Stimulated activated CD8-positive, alpha-beta memory T cell treated with anti-CD3 and anti-CD28 coated beads, Interleukin-12 subunit alpha, Interleukin-12 subunit beta, amount 100 ng/mL, for 24 hours (primary cell): ENCODE measurements around the gene CUEDC2.

Source experiments
- DNase-seq: peaks from one replicate; pipeline ENCODE4 v3.0.0-alpha.2; 2020; ENCODE audit errors: extremely low read depth

CUEDC2 gene

DNA sequence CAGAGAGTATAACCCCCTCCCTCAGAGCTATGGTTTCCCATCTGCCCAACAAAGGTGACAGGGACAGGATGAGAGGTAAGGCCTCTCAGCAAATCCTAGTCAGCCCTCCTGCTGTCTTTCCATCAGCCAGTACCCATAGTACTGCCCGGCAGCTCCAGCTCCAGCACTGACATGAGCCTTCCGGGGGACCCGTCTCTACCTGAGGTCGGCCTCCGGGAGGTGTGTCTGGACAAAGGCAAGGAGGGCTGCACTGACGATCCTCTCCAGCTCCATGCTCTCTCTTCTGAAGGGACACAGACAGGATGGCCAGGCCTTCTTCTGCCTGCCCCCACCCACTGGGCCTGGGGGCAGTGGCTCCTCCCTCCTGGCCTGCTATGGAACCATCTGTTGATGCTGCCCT lies 7.5 kb downstream of the CUEDC2 start:
- no peak for DNase-seq

DNA sequence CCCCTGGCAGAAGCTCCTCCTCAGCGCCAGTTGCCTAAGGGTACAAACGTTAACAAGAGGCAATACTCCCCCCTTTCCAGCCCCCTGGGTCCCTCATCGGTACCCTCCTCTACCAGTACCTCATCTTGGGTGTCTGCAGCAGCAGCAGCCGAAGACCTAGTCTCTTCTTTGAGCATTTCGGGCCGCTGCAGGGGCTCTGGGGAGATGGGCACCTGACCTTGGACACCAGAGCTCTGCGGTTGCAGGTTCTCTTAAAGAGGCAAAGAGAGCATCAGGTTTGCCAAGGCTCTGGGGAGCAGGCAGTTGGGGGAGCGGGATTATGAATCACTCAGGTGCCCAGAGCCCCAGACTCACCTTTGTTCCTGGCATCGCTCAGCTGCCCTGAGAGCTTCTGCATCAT lies 8.2 kb downstream of the CUEDC2 start:
- no peak for DNase-seq

DNA sequence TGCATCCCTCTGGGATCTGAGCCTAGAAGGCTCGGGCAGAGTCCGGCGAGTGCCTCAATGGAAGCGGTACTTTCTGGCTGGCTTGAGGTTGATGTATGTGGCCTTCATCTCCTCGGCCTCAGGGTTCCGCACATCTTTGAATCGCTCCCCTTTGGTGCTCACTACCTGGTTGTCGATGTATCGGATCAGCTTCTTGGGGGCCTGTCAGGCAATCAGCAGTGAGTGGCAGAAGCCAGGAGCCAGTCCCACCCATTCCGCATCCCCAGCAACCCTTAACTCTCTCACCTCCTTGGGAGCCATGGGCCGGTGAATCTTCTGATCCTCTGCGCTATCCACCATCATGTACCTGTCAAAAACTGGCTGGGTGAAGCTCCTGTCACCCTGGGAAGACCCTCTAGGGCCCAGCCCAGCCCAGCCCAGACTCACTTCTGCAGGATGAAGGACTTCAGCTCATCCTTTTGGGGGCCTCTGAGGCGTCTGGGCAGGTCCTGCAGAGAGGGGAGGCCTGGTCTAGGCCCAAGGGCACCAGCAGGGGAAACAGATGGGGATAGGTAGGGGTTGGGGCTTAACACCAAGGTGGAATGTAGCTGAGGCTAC lies 8.9 kb downstream of the CUEDC2 start:
- no peak for DNase-seq

- no peak for DNase-seq
These were observed 9.7 kb downstream of the CUEDC2 start for GRCh38 chr10:102422545-102423129.

- no peak for DNase-seq
These were observed 10.4 kb downstream of the CUEDC2 start for GRCh38 chr10:102421757-102422512.

DNA sequence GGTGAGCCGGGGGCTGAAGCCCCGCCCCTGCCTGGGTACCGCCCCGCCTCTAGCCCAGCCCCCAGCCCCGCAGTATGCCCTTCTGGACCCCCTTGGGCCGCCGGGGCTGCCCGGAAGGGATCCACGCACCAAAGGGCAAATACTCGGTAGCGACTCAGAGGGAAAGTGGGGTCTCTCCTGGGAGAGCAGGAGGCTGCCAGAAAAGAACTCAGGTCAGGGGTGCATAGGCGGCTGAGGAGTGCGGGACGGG lies 10.9 kb downstream of the CUEDC2 start:
- no peak for DNase-seq

- DNase-seq: peak; percentile 95
These were observed 11.5 kb downstream of the CUEDC2 start, which contains the start of gene FBXL15 for GRCh38 chr10:102420714-102421506. TSS of gene FBXL15 (plus strand) at chr10:102420836. CDS start at chr10:102421130, 294 bp downstream.

DNA sequence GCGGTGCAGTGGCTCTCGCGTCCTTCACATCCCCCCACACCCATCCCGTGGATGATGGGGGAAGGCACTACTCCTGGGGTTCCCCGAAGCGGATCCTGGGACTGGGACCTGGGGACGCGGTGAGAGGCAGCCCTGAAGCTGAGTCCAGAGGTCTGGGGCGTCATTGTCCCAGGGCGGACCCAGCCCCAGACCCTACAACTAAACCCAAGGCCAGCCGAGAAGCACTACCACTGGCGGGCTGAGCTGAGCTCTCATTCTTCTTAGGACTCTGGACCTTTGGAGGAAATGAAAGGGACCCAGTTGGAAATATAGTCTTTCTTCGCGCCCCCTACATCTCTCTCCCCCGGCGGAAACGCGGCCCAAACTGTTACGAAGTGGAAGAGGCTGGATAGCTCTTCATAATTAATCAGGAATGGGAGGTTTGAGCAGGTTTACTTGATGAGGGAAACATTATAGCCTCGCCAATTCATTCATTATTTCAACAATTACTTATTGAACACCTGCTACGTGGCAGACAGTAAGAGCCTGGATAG lies 12.1 kb downstream of the CUEDC2 start:
- no peak for DNase-seq

- DNase-seq: no peak
These were observed 12.8 kb downstream of the CUEDC2 start for GRCh38 chr10:102419269-102420180.

DNA sequence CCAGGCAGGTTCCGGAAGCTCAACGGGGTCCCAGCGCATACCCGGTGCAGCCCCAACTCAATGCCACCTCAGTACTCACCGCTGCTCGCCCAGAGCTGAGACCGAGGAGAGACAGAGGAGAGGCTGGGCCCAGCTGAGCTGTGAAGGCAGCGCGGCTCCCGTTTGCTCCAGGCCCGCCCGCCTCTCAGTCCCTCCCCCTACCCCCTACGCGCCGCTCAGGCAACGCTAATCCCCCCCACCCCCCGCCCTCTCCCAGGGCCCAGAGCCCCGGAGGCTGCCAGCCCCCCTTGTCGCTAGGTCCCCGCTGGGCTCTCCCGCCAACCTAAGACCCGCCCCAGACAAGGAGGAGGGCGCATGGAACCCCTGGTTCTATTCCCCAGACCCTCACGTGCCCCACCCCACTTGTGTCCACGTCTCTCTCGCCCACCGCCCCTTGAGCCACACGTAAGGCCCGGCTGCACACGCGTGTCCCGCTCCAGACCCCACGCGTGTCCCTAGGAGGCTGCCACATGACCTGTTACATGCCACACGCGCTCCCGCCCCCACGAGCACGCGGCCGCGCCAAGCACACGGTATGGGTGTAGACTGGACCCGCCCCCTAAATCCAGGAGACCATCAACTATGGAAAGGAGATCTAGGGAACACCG lies 13.6 kb downstream of the CUEDC2 start, which contains the start of gene PSD:
Gene PSD (minus strand): TSS at position 164 of the 647 bp plus-strand sequence. CDS start 1,747 bp downstream, outside the sequence.
- no peak for DNase-seq

- DNase-seq: no peak
These were observed 15.7 kb downstream of the CUEDC2 start for GRCh38 chr10:102416695-102417094.

DNA sequence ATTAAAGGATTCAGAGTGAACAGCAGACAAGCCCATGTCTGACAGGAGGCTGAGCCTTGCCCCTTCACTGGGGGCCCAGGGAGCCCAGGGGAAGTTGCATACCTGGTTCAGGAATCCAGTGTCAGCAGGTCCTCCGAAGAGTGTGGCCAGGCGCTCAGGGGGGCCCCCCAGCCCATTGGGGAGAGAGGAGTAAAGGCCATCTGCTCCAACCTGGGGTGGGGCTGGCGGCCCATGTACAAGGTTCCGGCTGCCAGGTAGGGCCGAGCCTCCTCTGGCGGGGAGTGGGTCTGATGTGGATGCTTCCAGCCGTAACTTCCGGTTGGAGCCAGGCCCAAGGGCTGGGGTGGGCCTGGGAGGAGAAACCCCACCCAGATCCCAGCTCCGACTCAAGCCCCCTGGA lies 16.1 kb downstream of the CUEDC2 start:
- no peak for DNase-seq

- no peak for DNase-seq
These were observed 17.6 kb downstream of the CUEDC2 start for GRCh38 chr10:102414749-102415148.

GRCh38 chr10:102413806-102414561 lies 18.4 kb downstream of the CUEDC2 start:
- no peak for DNase-seq

DNA sequence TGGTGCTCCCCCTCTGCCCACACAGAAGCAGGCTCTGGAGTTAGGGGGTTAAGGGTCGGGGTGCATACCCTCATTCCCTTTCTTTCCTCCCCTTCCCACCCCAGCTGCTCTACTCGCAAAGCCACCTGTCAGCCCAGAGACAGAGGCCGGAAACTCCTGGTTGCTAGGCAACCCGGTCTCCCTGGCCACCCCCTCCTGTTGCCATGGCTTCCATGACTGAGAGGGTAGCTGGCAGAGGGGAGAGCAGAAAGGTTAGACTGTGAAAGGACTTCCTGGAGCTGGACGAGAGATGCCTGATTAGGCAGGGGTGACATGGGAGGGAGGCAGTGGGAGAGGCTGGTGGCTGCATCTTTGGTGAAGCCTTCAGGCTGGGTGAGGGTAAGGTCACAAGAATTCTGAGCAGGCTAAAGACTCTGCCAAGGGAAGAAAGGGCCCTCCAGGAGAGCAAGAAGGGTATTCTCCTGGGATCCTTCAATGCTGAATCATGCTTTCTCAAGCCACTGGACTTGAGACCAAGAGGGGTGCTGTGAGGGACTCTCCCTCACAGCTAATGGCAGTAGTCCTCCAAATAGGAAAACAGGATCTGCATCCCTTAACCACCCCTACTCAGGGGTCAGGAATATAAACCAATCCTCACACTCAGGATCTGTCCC lies 19.2 kb downstream of the CUEDC2 start:
- DNase-seq: no peak

DNA sequence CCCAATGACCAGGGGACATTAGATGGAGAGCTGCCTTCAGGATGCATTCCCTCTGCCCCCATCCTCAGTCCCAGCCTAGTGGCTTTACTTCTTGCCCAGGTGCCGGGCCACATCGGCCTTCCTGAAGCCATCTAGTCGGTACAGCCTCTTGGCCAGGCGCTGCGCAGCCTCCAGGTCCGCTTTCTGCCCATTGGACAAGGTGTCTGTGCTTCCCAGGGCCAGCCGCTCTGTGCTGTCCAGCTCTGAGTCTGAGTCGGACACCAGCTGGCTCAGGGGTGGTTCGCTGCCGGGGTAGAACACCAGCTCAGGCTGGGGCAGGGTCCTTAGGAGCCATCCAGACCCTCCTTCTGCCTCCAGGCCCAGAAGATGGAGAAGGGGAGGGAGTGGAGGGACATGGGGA lies 20.1 kb downstream of the CUEDC2 start:
- DNase-seq: no peak

DNA sequence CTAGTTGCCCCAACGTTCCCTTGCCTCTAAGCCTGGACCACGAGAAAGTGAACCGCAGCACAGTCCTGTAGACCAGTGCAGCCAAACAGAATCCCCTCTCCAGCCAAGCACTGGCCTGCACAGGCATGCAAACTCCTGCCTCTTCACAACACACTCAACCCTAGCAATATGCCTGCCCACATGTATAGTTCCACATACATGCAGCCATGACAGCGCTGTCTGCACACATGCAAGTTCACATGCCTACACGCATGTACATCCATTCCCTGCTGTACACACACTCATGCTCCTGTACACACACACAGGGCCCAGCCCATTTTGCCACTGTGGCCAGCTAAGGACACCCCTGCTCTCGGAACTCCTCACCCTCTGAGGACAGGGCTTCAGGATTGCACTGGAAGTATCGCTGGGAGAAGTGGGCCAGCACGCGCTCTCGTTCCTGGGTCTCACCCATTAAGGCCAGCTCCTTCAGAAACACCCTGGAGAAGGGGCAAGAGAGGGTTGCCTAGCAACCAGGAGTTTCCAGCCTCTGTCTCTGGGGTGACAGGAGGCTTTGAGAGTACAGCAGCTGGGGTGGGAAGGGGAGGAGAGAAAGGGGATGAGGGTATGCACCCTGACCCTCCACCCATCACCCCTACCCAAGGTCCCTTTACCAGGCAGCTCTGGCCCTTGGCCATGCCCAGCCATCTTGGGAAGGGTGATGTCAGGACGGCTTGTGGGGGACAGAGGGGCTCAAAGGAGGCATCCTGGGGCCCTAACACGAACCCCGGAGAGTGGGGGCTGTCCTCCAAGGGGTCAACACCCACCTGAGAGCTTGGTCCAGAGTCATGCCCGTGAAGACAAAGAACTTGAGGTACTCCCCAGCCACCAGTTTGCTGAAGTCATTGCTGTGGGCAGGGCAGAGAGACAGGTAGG lies 20.8 kb downstream of the CUEDC2 start:
- DNase-seq: no peak

DNA sequence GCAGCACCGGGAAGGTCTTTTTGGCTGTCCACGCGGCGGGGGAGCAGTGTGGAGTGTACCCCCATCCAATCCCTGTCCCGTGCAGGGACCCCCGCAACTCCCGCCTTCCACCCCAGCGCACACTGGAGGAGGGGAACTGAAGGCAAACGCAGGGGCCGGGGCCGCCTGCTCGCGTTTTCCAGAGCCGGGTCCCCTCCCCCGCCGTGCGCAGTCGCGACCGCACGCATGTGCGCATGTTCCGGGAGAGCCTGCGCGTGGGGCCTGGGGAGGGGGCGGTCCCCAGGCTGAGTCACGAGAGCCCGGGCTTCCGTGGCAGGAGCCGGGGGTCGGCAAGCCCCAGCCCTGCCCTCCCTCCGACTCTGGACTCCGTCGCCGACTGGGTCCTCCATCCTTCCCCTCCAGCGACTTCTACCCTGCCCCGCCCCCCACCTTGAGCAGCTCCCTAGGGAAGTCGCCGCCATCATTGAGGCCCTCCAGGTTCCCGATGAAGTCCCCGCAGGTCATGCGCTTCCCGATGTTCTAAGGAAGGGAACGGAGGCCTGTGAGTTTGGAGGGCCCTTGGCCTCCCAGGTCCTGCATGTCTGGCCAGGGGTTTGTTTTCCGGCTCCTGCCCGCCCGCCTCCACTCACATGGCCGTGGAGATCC lies 21.8 kb downstream of the CUEDC2 start:
- DNase-seq: no peak
